Keratinocyte (primary cell): ENCODE results near the gene HIP1. TPM values are rescaled to one million over a fixed set of nuclear protein-coding genes. Genes with fewer than 3 reads are reported as not detected.

Source experiments
- DNase-seq: peaks from one replicate; pipeline ENCODE4 v3.0.0-alpha.2; 2011; ENCODE audit warnings: low read depth, missing footprints, low spot score
- FAIRE-seq: peaks from 2 replicates; lab custom pipeline; 2011; peaks lifted over from hg19 to GRCh38; lab: Jason Lieb, UNC
- H2AFZ ChIP-seq: 2 replicates; pipeline ENCODE4 v1.6.0; 2012; ENCODE audit warnings: low read length, control low read depth, inconsistent platforms; ENCODE audit not compliant: control insufficient read depth
- H3K27ac ChIP-seq: 2 replicates; pipeline ENCODE4 v1.5.1; 2011; ENCODE audit warnings: low read length; ENCODE audit not compliant: control insufficient read depth, insufficient read depth
- H3K27me3 ChIP-seq: 3 replicates; pipeline ENCODE4 v1.6.0; 2011; ENCODE audit warnings: low read length; ENCODE audit not compliant: control insufficient read depth, insufficient read depth; ENCODE audit errors: extremely low read depth
- H3K36me3 ChIP-seq, 2 experiments: 2 replicates in 1 of 2; 3 replicates in 1 of 2; pipeline ENCODE4 v1.5.1; 2011; ENCODE audit warnings: low read length in 2 of 2, mild to moderate bottlenecking in 1 of 2; ENCODE audit not compliant: control insufficient read depth in 2 of 2, insufficient read depth in 2 of 2; ENCODE audit errors: extremely low read depth in 1 of 2
- H3K4me1 ChIP-seq: 3 replicates; pipeline ENCODE4 v1.5.1; 2011; ENCODE audit warnings: low read length; ENCODE audit not compliant: control insufficient read depth, insufficient read depth; ENCODE audit errors: extremely low read depth
- H3K4me2 ChIP-seq: 3 replicates; pipeline ENCODE4 v1.6.0; 2011; ENCODE audit warnings: low read depth, low read length; ENCODE audit not compliant: control insufficient read depth, insufficient read depth; ENCODE audit errors: extremely low read depth
- H3K4me3 ChIP-seq, 3 experiments: fragments of 200-600 bp in 1 of 3; sonication (generic) in 1 of 3; 2 replicates in 2 of 3; 3 replicates in 1 of 3; pipeline ENCODE4 v1.5.1; 2011 to 2016; ENCODE audit warnings: low read length in 3 of 3, mild to moderate bottlenecking in 3 of 3, control low read depth in 2 of 3, inconsistent platforms in 1 of 3, low read depth in 1 of 3, mixed read lengths in 1 of 3, mixed run types in 1 of 3, moderate library complexity in 1 of 3; ENCODE audit not compliant: control insufficient read depth in 2 of 3, insufficient read depth in 2 of 3; ENCODE audit errors: extremely low read depth in 1 of 3
- H3K79me2 ChIP-seq: 2 replicates; pipeline ENCODE4 v1.6.0; 2012; ENCODE audit warnings: low read length; ENCODE audit not compliant: control insufficient read depth, insufficient read depth
- H3K9ac ChIP-seq: 3 replicates; pipeline ENCODE4 v1.6.0; 2011; ENCODE audit warnings: low read length; ENCODE audit not compliant: control insufficient read depth, insufficient read depth; ENCODE audit errors: extremely low read depth
- H3K9me1 ChIP-seq: 3 replicates; pipeline ENCODE4 v1.6.0; 2011; ENCODE audit warnings: low read length; ENCODE audit not compliant: control insufficient read depth, insufficient read depth; ENCODE audit errors: extremely low read depth
- H3K9me3 ChIP-seq: 2 replicates; pipeline ENCODE4 v1.5.1; 2012; ENCODE audit warnings: low read depth, low read length; ENCODE audit not compliant: control insufficient read depth
- H4K20me1 ChIP-seq: 3 replicates; pipeline ENCODE4 v1.6.0; 2011; ENCODE audit warnings: low read length; ENCODE audit not compliant: control insufficient read depth, insufficient read depth; ENCODE audit errors: extremely low read depth
- CTCF ChIP-seq, 3 experiments: IDR thresholded peaks in 1 of 3; conservative IDR thresholded peaks in 1 of 3; optimal IDR thresholded peaks in 1 of 3; 2 replicates in 2 of 3; 3 replicates in 1 of 3; pipeline versions ENCODE3 to v1.5.1; 2011; ENCODE audit warnings: low read length in 3 of 3, mild to moderate bottlenecking in 3 of 3, moderate library complexity in 2 of 3, control low read depth in 1 of 3, inconsistent platforms in 1 of 3; ENCODE audit not compliant: insufficient read depth in 2 of 3; ENCODE audit errors: extremely low read depth in 1 of 3
- EZH2 ChIP-seq: IDR thresholded peaks from one replicate; pipeline ENCODE4 v1.6.1; 2012; ENCODE audit warnings: inconsistent platforms, mild to moderate bottlenecking, low read length, moderate library complexity
- dilution Hi-C: fragments of 300-500 bp; cut with MboI; formaldehyde crosslinking; loops from one replicate; pipeline ENCODE4 v1.7.0; 2020; ENCODE audit warnings: low sequenced_read_pairs; ENCODE audit not compliant: extremely low pct_ligation_motif_present
- polyA plus RNA-seq, 5 experiments: library from polyadenylated mRNA; depleted of rRNA in 3 of 5; stranded (reverse) in 3 of 5; stranded (forward) in 1 of 5; unstranded in 1 of 5; fragments of >200 nt; gene quantifications; 1 replicate in 1 of 5; 2 replicates in 3 of 5; 3 replicates in 1 of 5; pipeline versions ENCODE4 v1.2.1 to v1.2.3, GENCODE V29; 2011 to 2012; ENCODE audit warnings: missing spikeins in 2 of 5, low read depth in 1 of 5, low replicate concordance in 1 of 5

HIP1 gene
- polyA plus RNA-seq, 1 donor (not counting 4 experiments of a cell fraction or from before 2014, with no cell fraction given) = 5.0 TPM

- Histone ChIP-seq H3K4me2 (no peak overlapping the region), H3K9ac (no peak overlapping the region), H3K4me1 (peaks cover 10% of the 10 kb centered on the region), H2AFZ (no peak overlapping the region), H3K27me3 (no peaks in the 10 kb centered on the region), H3K9me3 (no peaks in the 10 kb centered on the region), H4K20me1 (no peaks in the 10 kb centered on the region), H3K79me2 (no peaks in the 10 kb centered on the region), H3K9me1 (no peaks in the 10 kb centered on the region), H3K27ac (no peak overlapping the region), H3K4me3 (no peak overlapping the region), H3K36me3 (no peaks in the 10 kb centered on the region)
- dilution Hi-C loops = no loop called here
- TF ChIP-seq EZH2 (no peak), CTCF (optimal IDR thresholded peaks at IDR 0.05 in 1 of 3, IDR thresholded peaks at IDR 0.05 in 1 of 3, conservative IDR thresholded peaks at IDR 0.05 in 1 of 3; ENCODE audit: extremely low read depth in 1 of 3, insufficient read depth in 2 of 3, low read length in 3 of 3) (no peak)
- no peak for FAIRE-seq
- DNase-seq = no peak
Observed at GRCh38 chr7:75740846-75741497, 2.2 kb upstream of the HIP1 start.

GRCh38 chr7:75739796-75740672 is 1.3 kb upstream of the HIP1 start:
- Histone ChIP-seq H3K4me2 (peak overlapping the region; percentile 88), H3K27me3 (no peaks in the 10 kb centered on the region)
- FAIRE-seq = no peak

More at GRCh38 chr7:75739796-75740672, 1.3 kb upstream of the HIP1 start:
- TF ChIP-seq EZH2 = no peak
- TF ChIP-seq CTCF (optimal IDR thresholded peaks at IDR 0.05 in 1 of 3, IDR thresholded peaks at IDR 0.05 in 1 of 3, conservative IDR thresholded peaks at IDR 0.05 in 1 of 3; ENCODE audit: extremely low read depth in 1 of 3, insufficient read depth in 2 of 3, low read length in 3 of 3) = no peak
- dilution Hi-C loops = no loop called here
- H3K9ac ChIP-seq = peak overlapping the region; percentile 62
- H3K27ac ChIP-seq = no peak overlapping the region
- no peaks in the 10 kb centered on the region for H3K36me3 ChIP-seq
- no peaks in the 10 kb centered on the region for H3K9me3 ChIP-seq
- peaks cover 12% of the 10 kb centered on the region for H3K4me1 ChIP-seq
- H3K4me3 ChIP-seq = peak overlapping the region; percentile 76 to 84 (median 79)
- no peak for DNase-seq
- peak overlapping the region; percentile 77 for H2AFZ ChIP-seq
- no peaks in the 10 kb centered on the region for H4K20me1 ChIP-seq
- no peaks in the 10 kb centered on the region for H3K79me2 ChIP-seq
- no peaks in the 10 kb centered on the region for H3K9me1 ChIP-seq
